IMR-90 (cell line): Measurements from ENCODE around the gene COL25A1. TPM values are rescaled to one million over a fixed set of nuclear protein-coding genes. Genes with fewer than 3 reads are reported as not detected.

ENCODE experiments used
- ATAC-seq: fragments of 200-7000 bp; cut with Tn5 transposase; 2 replicates; pipeline ENCODE4 v1.9.1; 2020; ENCODE audit warnings: low read depth, mild to moderate bottlenecking, moderate library complexity
- BruUV-seq: library from RNA; stranded (reverse); fragments of 400-500 nt; replicated peaks from 2 replicates; lab custom pipeline; 2021; lab: Mats Ljungman, UMichigan
- CTCF ChIA-PET: fragments of 300-600 bp; formaldehyde crosslinking; extraction: SDS; loops from one replicate; lab custom pipeline; 2021; ENCODE audit warnings: antibody characterized with exemption; lab: Yijun Ruan, JAX
- POLR2A ChIA-PET: fragments of 300-600 bp; sonication (Branson Sonifier 250); formaldehyde crosslinking; loops from one replicate; lab custom pipeline; 2022; ENCODE audit warnings: antibody characterized with exemption; ENCODE audit not compliant: unreplicated experiment; lab: Charles Lee
- DNase-seq: peaks from one replicate; pipeline ENCODE4 v3.0.0; 2013
- H2AFZ ChIP-seq: replicated peaks from 2 replicates; pipeline ENCODE3; 2013; ENCODE audit warnings: low read length, mild to moderate bottlenecking; ENCODE audit not compliant: poor library complexity
- H2AK5ac ChIP-seq: 2 replicates; pipeline ENCODE4 v1.6.1; 2013; ENCODE audit warnings: low read depth, low read length, inconsistent platforms
- H2AK9ac ChIP-seq: replicated peaks from 2 replicates; pipeline ENCODE3; 2013; ENCODE audit warnings: mild to moderate bottlenecking, low read depth, low read length, moderate library complexity; ENCODE audit not compliant: poor library complexity
- H2BK120ac ChIP-seq: 2 replicates; pipeline ENCODE4 v1.6.1; 2013; ENCODE audit warnings: low read depth, low read length, inconsistent platforms
- H2BK15ac ChIP-seq: 3 replicates; pipeline ENCODE4 v1.6.1; 2013; ENCODE audit warnings: low read depth, low read length, inconsistent platforms
- H2BK20ac ChIP-seq: 2 replicates; pipeline ENCODE4 v1.6.1; 2013; ENCODE audit warnings: low read depth, mild to moderate bottlenecking, inconsistent platforms, low read length, moderate library complexity
- H2BK5ac ChIP-seq: 2 replicates; pipeline ENCODE4 v1.6.1; 2013; ENCODE audit warnings: mild to moderate bottlenecking, low read depth, low read length, inconsistent platforms; ENCODE audit not compliant: poor library complexity, severe bottlenecking
- H3K14ac ChIP-seq: replicated peaks from 2 replicates; pipeline ENCODE4 v1.6.1; 2013; ENCODE audit warnings: low read depth, low read length, inconsistent platforms
- H3K18ac ChIP-seq: 2 replicates; pipeline ENCODE4 v1.6.1; 2013; ENCODE audit warnings: low read depth, low read length, control low read depth
- H3K23ac ChIP-seq: 2 replicates; pipeline ENCODE4 v1.6.1; 2013; ENCODE audit warnings: low read depth, low read length, inconsistent platforms
- H3K27ac ChIP-seq: 2 replicates; pipeline ENCODE4 v1.5.1; 2013; ENCODE audit warnings: mild to moderate bottlenecking, control low read depth, low read length; ENCODE audit not compliant: insufficient read depth
- H3K27me3 ChIP-seq: 2 replicates; pipeline ENCODE4 v1.6.1; 2013; ENCODE audit warnings: low read length; ENCODE audit not compliant: control insufficient read depth, insufficient read depth
- H3K36me3 ChIP-seq: 2 replicates; pipeline ENCODE4 v1.6.1; 2013; ENCODE audit warnings: low read length, mixed read lengths; ENCODE audit not compliant: control insufficient read depth, insufficient read depth
- H3K4ac ChIP-seq: 2 replicates; pipeline ENCODE4 v1.6.1; 2013; ENCODE audit warnings: low read depth, low read length, inconsistent platforms
- H3K4me1 ChIP-seq: 2 replicates; pipeline ENCODE4 v1.6.1; 2013; ENCODE audit warnings: low read length, mixed read lengths; ENCODE audit not compliant: control insufficient read depth, insufficient read depth
- H3K4me2 ChIP-seq: 2 replicates; pipeline ENCODE4 v1.6.1; 2013; ENCODE audit warnings: low read depth, mild to moderate bottlenecking, control low read depth, low read length, moderate library complexity
- H3K4me3 ChIP-seq: 2 replicates; pipeline ENCODE4 v1.5.1; 2013; ENCODE audit warnings: low read depth, mild to moderate bottlenecking, control low read depth, low read length, moderate library complexity; ENCODE audit not compliant: insufficient read depth
- H3K56ac ChIP-seq: 2 replicates; pipeline ENCODE4 v1.6.1; 2013; ENCODE audit warnings: low read length, inconsistent platforms; ENCODE audit not compliant: insufficient read depth; ENCODE audit errors: extremely low read depth
- H3K79me1 ChIP-seq, 2 experiments: 2 replicates each; pipeline ENCODE4 v1.6.1; 2013; ENCODE audit warnings: low read length in 2 of 2, inconsistent platforms in 1 of 2, low read depth in 1 of 2
- H3K9ac ChIP-seq: 2 replicates; pipeline ENCODE4 v1.6.1; 2013; ENCODE audit warnings: low read depth, low read length, control low read depth
- H3K9me1 ChIP-seq: 2 replicates; pipeline ENCODE4 v1.6.1; 2013; ENCODE audit warnings: low read length, inconsistent platforms; ENCODE audit not compliant: insufficient read depth
- H3K9me3 ChIP-seq: 2 replicates; pipeline ENCODE4 v1.6.1; 2013; ENCODE audit warnings: low read length; ENCODE audit not compliant: control insufficient read depth, insufficient read depth
- H4K20me1 ChIP-seq: 2 replicates; pipeline ENCODE4 v1.6.1; 2013; ENCODE audit warnings: low read length, inconsistent platforms; ENCODE audit not compliant: insufficient read depth
- H4K5ac ChIP-seq: 2 replicates; pipeline ENCODE4 v1.6.1; 2013; ENCODE audit warnings: mild to moderate bottlenecking, low read depth, low read length, control low read depth
- H4K8ac ChIP-seq, 2 experiments: 2 replicates each; pipeline ENCODE4 v1.6.1; 2013; ENCODE audit warnings: low read depth in 2 of 2, low read length in 2 of 2, control low read depth in 1 of 2, inconsistent platforms in 1 of 2
- H4K91ac ChIP-seq: 2 replicates; pipeline ENCODE4 v1.6.1; 2013; ENCODE audit warnings: low read depth, low read length, inconsistent platforms; ENCODE audit not compliant: insufficient read depth
- BHLHE40 ChIP-seq: fragments of 150-350 bp; IDR thresholded peaks from 2 replicates; pipeline ENCODE4 v1.6.1; 2016; ENCODE audit warnings: mild to moderate bottlenecking, low read depth, low read length
- MAFK ChIP-seq: IDR thresholded peaks from 2 replicates; pipeline ENCODE4 v1.6.1; 2012; ENCODE audit warnings: low read depth, low read length, improper control_type of control experiment
- MAZ ChIP-seq: IDR thresholded peaks from 2 replicates; pipeline ENCODE4 v1.6.1; 2012; ENCODE audit warnings: low read depth, mild to moderate bottlenecking, low read length, improper control_type of control experiment, moderate library complexity, borderline replicate concordance
- NFE2L2 ChIP-seq: fragments of 150-350 bp; IDR thresholded peaks from 2 replicates; pipeline ENCODE4 v1.6.1; 2016; ENCODE audit warnings: low read depth, mild to moderate bottlenecking, low read length
- RFX5 ChIP-seq: IDR thresholded peaks from 2 replicates; pipeline ENCODE4 v1.8.0; 2012; ENCODE audit warnings: low read depth, mild to moderate bottlenecking, low read length, moderate library complexity
- SMC3 ChIP-seq: fragments of 150-350 bp; IDR thresholded peaks from 2 replicates; pipeline ENCODE4 v1.6.1; 2016; ENCODE audit warnings: low read depth, mild to moderate bottlenecking, antibody characterized with exemption, low read length, moderate library complexity
- WGBS, 2 experiments: methylation state at CpG; one replicate each; pipeline versions ENCODE4 v1.1.5 to v1.1.7; 2013; ENCODE audit warnings: missing lambda C conversion rate in 2 of 2; ENCODE audit not compliant: insufficient read length in 1 of 2; ENCODE audit errors: extremely low coverage in 2 of 2; 5-methylcytosine and 5-hydroxymethylcytosine counted together
- dilution Hi-C: fragments of 300-500 bp; cut with HindIII; formaldehyde crosslinking; loops from one replicate; pipeline ENCODE4 v1.14.3; 2018; ENCODE audit warnings: low sequenced_read_pairs; ENCODE audit not compliant: unreplicated experiment
- in situ Hi-C: fragments of 300-500 bp; cut with MboI; formaldehyde crosslinking; loops from 3 replicates; pipeline ENCODE4 v1.14.3; 2019; ENCODE audit warnings: low sequenced_read_pairs, inconsistent platforms, mixed read lengths
- intact Hi-C: fragments of 100-400 bp; cut with micrococcal nuclease; formaldehyde crosslinking; loops from 2 replicates; pipeline ENCODE4 v1.10.0; 2022
- polyA plus RNA-seq, 3 experiments: library from polyadenylated mRNA; depleted of rRNA; stranded (reverse); fragments of >200 nt; gene quantifications; 2 replicates each; pipeline ENCODE4 v1.2.3, GENCODE V29; 2012; ENCODE audit warnings: low replicate concordance in 1 of 3
- total RNA-seq: library from RNA; depleted of rRNA; stranded (reverse); fragments of >200 nt; gene quantifications from 2 replicates; pipeline ENCODE4 v1.2.3, GENCODE V29; 2012
- TF ChIP-seq, protein P1 (sequence below): fragments of 150-350 bp; IDR thresholded peaks from 2 replicates; pipeline ENCODE4 v1.6.1; 2017; ENCODE audit warnings: mild to moderate bottlenecking, antibody characterized with exemption, low read length, low read depth
- TF ChIP-seq, protein P2 (sequence below): fragments of 150-350 bp; IDR thresholded peaks from 2 replicates; pipeline ENCODE4 v1.6.1; 2016; ENCODE audit warnings: low read depth, mild to moderate bottlenecking, low read length, moderate library complexity, borderline replicate concordance

COL25A1 gene
- total and polyA plus RNA-seq, 2 of the 4 experiments (the other 2 are of a cell fraction) = under 0.01 to 0.05 TPM

DNA sequence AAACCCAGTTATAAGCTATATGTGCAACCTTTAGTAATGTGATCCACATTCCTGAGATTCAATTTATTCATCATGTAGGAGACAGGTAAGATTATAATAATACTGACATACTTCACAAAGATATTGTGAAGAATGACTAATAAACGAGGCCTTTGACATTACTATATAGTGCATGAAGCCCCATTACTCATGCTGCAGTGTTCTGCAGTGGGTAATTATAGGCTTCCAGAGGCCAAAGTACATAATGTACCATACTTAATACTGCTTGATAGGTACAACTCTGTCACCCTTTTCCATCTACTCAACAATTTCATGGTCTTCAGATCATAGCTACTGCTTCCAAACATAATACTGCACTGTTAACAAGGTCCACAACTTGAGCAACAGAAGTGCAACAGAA lies 68.9 kb downstream of the COL25A1 start:
- ATAC-seq = no peak
- Histone ChIP-seq H4K20me1 (no peaks in the 10 kb centered on the region), H3K9me1 (no peaks in the 10 kb centered on the region), H2BK5ac (no peak overlapping the region), H3K4me1 (no peaks in the 10 kb centered on the region), H3K18ac (no peak overlapping the region), H3K4me3 (no peak overlapping the region), H4K91ac (no peak overlapping the region), H3K4me2 (no peak overlapping the region), H2AK5ac (no peak overlapping the region), H3K4ac (no peak overlapping the region), H2AFZ (no peak overlapping the region), H2AK9ac (no peak overlapping the region), H4K5ac (no peak overlapping the region), H3K27ac (no peak overlapping the region), H3K79me1 (no peaks in the 10 kb centered on the region), H4K8ac (no peak overlapping the region), H3K27me3 (no peaks in the 10 kb centered on the region), H3K36me3 (no peaks in the 10 kb centered on the region), H2BK15ac (no peak overlapping the region), H3K23ac (no peak overlapping the region), H3K56ac (no peak overlapping the region), H2BK120ac (no peak overlapping the region), H3K9me3 (no peaks in the 10 kb centered on the region), H3K9ac (no peak overlapping the region), H2BK20ac (no peak overlapping the region), H3K14ac (no peak overlapping the region)
- in situ Hi-C loops (no loop called here), dilution Hi-C loops (no loop called here), intact Hi-C loops (no loop called here)
- no TSS peak for BruUV-seq
- ChIA-PET CTCF (interaction anchor here (0.5 kb wide), 1 partner anchor 10 kb away, joined by 4 read pairs; no protein-coding TSS in a partner anchor), POLR2A (no interaction called here)
- WGBS, 2 experiments = no CpG with 5 or more reads among the region's 1 CpG
- no peak for DNase-seq
- TF ChIP-seq SMC3 (no peak), BHLHE40 (no peak), MAFK (no peak), MAZ (no peak), RFX5 (no peak), NFE2L2 (no peak)
- TF ChIP-seq, protein P1, sequence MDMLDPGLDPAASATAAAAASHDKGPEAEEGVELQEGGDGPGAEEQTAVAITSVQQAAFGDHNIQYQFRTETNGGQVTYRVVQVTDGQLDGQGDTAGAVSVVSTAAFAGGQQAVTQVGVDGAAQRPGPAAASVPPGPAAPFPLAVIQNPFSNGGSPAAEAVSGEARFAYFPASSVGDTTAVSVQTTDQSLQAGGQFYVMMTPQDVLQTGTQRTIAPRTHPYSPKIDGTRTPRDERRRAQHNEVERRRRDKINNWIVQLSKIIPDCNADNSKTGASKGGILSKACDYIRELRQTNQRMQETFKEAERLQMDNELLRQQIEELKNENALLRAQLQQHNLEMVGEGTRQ = no peak
- TF ChIP-seq, protein P2, sequence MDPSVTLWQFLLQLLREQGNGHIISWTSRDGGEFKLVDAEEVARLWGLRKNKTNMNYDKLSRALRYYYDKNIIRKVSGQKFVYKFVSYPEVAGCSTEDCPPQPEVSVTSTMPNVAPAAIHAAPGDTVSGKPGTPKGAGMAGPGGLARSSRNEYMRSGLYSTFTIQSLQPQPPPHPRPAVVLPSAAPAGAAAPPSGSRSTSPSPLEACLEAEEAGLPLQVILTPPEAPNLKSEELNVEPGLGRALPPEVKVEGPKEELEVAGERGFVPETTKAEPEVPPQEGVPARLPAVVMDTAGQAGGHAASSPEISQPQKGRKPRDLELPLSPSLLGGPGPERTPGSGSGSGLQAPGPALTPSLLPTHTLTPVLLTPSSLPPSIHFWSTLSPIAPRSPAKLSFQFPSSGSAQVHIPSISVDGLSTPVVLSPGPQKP = no peak
